ENCODE results near the gene CCDC51.
"Not testable (repeated sequence)": the region's sequence is repeated elsewhere in the genome, so short reads cannot be mapped to it uniquely, and the experiment has no call there.

Gene CCDC51

DNA sequence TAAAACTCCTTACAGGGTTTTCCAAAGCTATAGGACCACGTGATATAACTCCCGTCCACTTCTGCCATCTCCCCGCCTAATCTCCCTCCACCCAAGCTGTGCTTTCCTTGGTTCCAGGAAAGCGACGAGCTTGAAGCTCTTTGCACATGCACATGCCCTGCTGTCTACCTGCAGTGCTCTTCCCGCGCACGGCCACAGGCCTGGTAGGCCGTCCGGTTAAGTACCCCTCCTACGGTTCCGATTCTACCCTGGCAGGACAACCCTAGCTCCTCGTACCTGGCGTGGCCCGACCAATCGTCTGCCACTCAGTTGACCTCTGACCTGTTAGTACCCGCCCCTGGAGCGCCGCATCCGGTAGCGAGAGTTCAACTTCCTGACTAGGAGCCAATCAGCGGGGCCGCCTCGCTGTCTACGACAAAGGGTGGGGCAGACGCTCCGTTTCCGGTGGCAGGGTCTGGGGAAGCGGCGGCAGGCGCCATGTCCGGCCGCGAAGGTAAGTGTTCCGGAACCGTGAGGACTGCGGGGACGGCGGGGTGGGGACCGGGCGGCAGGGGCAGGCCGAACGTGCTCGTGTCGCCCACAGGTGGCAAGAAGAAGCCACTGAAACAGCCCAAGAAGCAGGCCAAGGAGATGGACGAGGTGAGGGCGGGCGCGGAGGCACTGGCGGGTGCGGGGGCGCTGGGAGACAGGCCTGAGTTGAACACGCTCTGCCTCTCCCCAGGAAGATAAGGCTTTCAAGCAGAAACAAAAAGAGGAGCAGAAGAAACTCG, at the start of gene CCDC51, which contains the start of gene TMA7:
Gene CCDC51, minus strand, starts transcription at position 300 of the 770 bp plus-strand sequence. CDS start 4,991 bp downstream, outside the sequence.
Gene TMA7, plus strand, starts transcription at position 438 of the 770 bp plus-strand sequence. Its CDS starts 40 bp downstream, at position 478.
- no peak for TF ChIP-seq CTCF (IDR thresholded peaks at IDR 0.05; ENCODE audit: extremely low read depth, missing control alignments)
- DNase-seq (ENCODE audit: low spot score): peak; percentile 98

DNA sequence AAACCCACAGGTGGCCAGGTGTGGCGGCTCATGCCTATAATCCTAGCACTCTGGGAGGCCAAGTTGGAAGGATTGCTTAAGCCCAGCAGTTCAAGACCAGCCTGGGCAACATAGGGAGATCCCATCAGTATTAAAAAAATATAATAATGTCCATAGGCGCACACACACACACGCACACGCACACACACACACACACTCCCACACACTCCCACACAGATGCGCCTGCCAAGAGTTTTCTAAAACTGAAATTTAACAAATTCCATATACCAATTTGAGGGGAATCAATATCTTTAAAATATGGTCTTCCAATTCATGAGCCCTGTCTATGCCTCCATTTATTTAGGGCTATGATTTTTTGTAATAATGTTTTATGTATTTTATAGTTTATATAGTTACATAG, 47.0 kb upstream of the CCDC51 start:
- no peak for TF ChIP-seq CTCF (IDR thresholded peaks at IDR 0.05; ENCODE audit: extremely low read depth, missing control alignments)
- no peak for DNase-seq (ENCODE audit: low spot score)

DNA sequence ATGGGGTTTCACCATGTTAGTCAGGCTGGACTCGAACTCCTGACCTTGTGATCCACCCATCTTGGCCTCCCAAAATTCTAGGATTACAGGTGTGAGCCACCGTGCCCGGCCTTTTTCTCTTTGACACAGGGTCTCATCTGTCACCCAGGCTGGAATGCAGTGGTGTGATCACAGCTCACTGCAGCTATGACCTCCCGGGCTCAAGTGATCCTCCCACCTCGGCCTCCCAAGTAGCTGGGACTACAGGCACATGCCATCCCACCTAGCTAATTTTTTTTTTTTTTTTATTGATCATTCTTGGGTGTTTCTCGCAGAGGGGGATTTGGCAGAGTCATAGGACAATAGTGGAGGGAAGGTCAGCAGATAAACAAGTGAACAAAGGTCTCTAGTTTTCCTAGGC, 42.9 kb upstream of the CCDC51 start:
- DNase-seq (ENCODE audit: low spot score): not testable (repeated sequence)

DNA sequence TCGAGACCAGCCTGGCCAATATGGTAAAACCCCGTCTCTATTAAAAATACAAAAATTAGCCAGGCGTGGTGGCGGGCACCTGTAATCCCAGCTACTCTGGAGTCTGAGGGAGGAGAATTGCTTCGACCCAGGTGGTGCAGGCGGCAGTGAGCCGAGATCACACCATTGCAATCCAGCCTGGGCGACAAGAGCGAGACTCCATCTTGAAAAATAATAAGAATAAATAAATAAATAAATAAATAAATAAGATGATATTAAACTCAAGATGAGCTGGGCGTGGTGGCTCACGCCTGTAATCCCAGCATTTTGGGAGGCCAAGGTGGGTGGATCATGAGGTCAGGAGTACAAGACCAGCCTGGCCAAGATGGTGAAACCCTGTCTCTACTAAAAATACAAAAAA, 41.0 kb upstream of the CCDC51 start:
- DNase-seq (ENCODE audit: low spot score): not testable (repeated sequence)

DNA sequence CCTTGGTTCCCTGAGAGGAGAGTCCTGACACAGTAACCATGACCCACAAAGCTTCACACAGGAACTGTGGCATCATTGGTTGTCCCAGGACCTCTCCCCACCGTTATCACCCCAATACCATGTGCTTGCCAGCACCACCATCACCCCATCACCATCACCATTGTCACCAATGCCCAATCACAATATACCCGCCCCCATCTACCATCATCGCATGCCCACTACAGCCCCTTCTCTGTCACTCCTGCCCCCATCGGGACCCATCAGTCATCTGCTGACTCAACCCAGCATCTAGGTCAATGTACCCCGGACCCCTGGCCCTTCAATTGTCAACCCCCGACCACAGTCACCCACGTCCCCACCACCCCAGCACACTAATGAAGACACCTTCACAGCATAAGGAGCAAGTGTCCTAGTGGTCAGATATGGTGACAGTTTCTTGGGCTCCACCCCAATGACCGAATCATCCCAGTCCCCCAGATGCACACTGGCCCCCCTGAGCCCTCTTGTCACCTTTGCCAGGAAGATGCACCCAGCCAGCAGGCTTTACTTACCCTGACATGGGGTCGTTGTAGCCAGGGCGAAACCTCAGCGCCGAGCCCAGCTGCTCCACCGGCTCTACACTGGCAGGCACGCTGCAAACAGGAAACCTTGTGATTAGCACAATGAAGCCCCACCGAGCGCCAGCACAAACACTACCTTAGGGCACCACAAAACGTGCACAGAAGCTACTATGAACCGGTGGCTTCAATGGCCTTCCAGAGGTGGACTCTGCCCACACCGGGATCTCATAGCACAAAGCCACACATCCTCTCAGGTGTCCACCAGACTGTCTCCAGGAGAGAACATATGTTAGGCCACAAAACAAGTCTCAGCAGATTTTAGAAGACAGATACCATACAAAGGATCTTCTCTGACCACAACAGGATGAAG, 39.0 kb upstream of the CCDC51 start:
- DNase-seq (ENCODE audit: low spot score): no peak
- TF ChIP-seq CTCF (IDR thresholded peaks at IDR 0.05; ENCODE audit: extremely low read depth, missing control alignments): no peak

DNA sequence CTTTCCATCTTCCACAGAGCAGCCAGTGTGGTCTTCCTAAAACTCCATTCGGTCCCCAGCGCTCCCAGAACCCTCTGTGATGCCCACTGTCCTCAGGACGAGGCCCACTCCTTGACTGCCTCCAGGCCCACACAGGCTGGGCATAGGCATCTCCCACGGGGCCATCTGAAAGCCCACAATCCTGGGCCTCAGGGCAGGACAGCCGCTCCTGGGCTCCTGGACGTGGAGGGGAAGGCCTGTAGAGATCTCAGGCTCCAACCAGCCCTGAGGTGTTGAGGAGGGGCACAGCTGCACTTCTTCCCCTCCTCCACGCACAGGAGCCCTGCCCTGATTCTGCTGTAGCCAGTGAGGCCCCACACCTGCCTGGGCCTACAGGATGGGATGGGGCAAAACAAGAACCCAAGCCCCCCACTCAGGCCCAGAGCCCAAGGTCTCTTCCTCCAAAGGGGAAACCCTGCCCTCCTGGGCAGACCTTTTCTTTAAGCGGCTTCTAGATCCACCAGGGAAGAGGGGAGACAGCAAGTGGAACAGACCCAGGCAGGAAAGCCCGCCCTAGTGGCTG, 38.1 kb upstream of the CCDC51 start:
- no peak for DNase-seq (ENCODE audit: low spot score)
- no peak for TF ChIP-seq CTCF (IDR thresholded peaks at IDR 0.05; ENCODE audit: extremely low read depth, missing control alignments)

GRCh38 chr3:48476426-48477053, 36.6 kb upstream of the CCDC51 start:
- no peak for TF ChIP-seq CTCF (IDR thresholded peaks at IDR 0.05; ENCODE audit: extremely low read depth, missing control alignments)
- no peak for DNase-seq (ENCODE audit: low spot score)

DNA sequence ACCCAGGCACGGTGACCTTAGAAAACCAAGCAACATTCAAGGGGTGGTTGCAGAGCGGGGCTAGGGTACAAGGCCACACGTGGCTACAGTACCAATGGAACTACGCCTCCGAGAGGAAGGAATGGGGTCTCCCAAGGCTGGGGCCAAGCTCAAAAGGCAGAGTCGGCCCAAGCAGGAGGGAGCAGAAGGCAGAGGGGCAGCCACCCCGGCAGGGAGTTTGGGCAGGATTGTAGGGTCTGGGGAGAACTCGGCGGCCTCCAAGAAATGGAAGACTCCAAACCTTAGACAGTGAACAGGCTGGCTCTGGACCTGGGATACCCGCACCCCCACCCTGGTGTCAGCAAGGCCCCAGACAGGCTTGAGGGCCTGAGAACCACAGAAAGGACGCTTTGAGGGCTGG, 35.3 kb upstream of the CCDC51 start:
- no peak for TF ChIP-seq CTCF (IDR thresholded peaks at IDR 0.05; ENCODE audit: extremely low read depth, missing control alignments)
- DNase-seq (ENCODE audit: low spot score): no peak

Measured in GM20000 (cell line).